CD4-positive, alpha-beta T cell treated with Interleukin-1 beta for 1 hour (primary cell): ENCODE data around the gene NUP93.
"Not testable (repeated sequence)": the region's sequence is repeated elsewhere in the genome, so short reads cannot be mapped to it uniquely, and the experiment has no call there.

Experiments used
- DNase-seq, 2 donors: peaks; one replicate each; pipeline ENCODE4 v3.0.0-alpha.2; 2020 to 2022

The NUP93 gene

GRCh38 chr16:56876048-56876447, 146.1 kb downstream of the NUP93 start:
- DNase-seq = no peak

GRCh38 chr16:56877486-56878182, 147.7 kb downstream of the NUP93 start:
- no peak for DNase-seq

- DNase-seq = no peak
These were observed 148.4 kb downstream of the NUP93 start for GRCh38 chr16:56878282-56878854.

GRCh38 chr16:56879276-56879675, 149.3 kb downstream of the NUP93 start:
- DNase-seq = no peak

- DNase-seq = no peak
These were observed 150.2 kb downstream of the NUP93 start for GRCh38 chr16:56880176-56880575.

GRCh38 chr16:56880685-56881084, 150.8 kb downstream of the NUP93 start:
- DNase-seq = no peak

GRCh38 chr16:56882077-56882800, 152.3 kb downstream of the NUP93 start:
- no peak for DNase-seq

- DNase-seq = no peak
These were observed 153.7 kb downstream of the NUP93 start for GRCh38 chr16:56883586-56883985.

GRCh38 chr16:56884026-56884582, 154.2 kb downstream of the NUP93 start:
- no peak for DNase-seq

GRCh38 chr16:56884929-56885328, 155.0 kb downstream of the NUP93 start:
- not testable (repeated sequence) for DNase-seq

- no peak for DNase-seq
These were observed 155.7 kb downstream of the NUP93 start for GRCh38 chr16:56885446-56886162.

- DNase-seq = no peak
These were observed 156.4 kb downstream of the NUP93 start for GRCh38 chr16:56886296-56886695.

GRCh38 chr16:56886826-56887225, 156.9 kb downstream of the NUP93 start:
- no peak for DNase-seq

GRCh38 chr16:56888806-56889205, 158.9 kb downstream of the NUP93 start:
- DNase-seq = peak in 1 of 2 donors; percentile 65

GRCh38 chr16:56889206-56889605, 159.3 kb downstream of the NUP93 start:
- DNase-seq = no peak

- no peak for DNase-seq
These were observed 161.8 kb downstream of the NUP93 start for GRCh38 chr16:56891685-56892084.

- no peak for DNase-seq
These were observed 162.8 kb downstream of the NUP93 start for GRCh38 chr16:56892705-56893104.

GRCh38 chr16:56894331-56894917, 164.5 kb downstream of the NUP93 start:
- DNase-seq = no peak

- DNase-seq = no peak
These were observed 165.9 kb downstream of the NUP93 start for GRCh38 chr16:56895813-56896212.

GRCh38 chr16:56896244-56896643, 166.3 kb downstream of the NUP93 start:
- no peak for DNase-seq

GRCh38 chr16:56897026-56897799, 167.3 kb downstream of the NUP93 start:
- DNase-seq = no peak

GRCh38 chr16:56898847-56899246, 168.9 kb downstream of the NUP93 start:
- DNase-seq = peak in 1 of 2 donors; percentile 18
